Measurements from ENCODE around the gene DCAF8.

Gene DCAF8

GRCh38 chr1:160204526-160205241, 57.7 kb downstream of the DCAF8 start:
- no peak for DNase-seq (ENCODE audit: low spot score)

- DNase-seq (ENCODE audit: low spot score): no peak
Measured at GRCh38 chr1:160200786-160201185, 61.6 kb downstream of the DCAF8 start.

GRCh38 chr1:160197231-160197630, 65.1 kb downstream of the DCAF8 start:
- no peak for DNase-seq (ENCODE audit: low spot score)

- DNase-seq (ENCODE audit: low spot score): no peak
Measured at GRCh38 chr1:160196143-160196542, 66.2 kb downstream of the DCAF8 start.

- no peak for DNase-seq (ENCODE audit: low spot score)
Measured at GRCh38 chr1:160194737-160195059, 67.7 kb downstream of the DCAF8 start.

- DNase-seq (ENCODE audit: low spot score): no peak
Measured at GRCh38 chr1:160193832-160194736, 68.3 kb downstream of the DCAF8 start.

- peak; percentile 89 for DNase-seq (ENCODE audit: low spot score)
Measured at GRCh38 chr1:160193091-160193819, 69.1 kb downstream of the DCAF8 start.

- no peak for DNase-seq (ENCODE audit: low spot score)
Measured at GRCh38 chr1:160192234-160192633, 70.1 kb downstream of the DCAF8 start.

- DNase-seq (ENCODE audit: low spot score): no peak
Measured at GRCh38 chr1:160191756-160192155, 70.6 kb downstream of the DCAF8 start.

- DNase-seq (ENCODE audit: low spot score): no peak
Measured at GRCh38 chr1:160189649-160190625, 72.4 kb downstream of the DCAF8 start, which contains the start of gene CASQ1. CASQ1 (plus strand) TSS chr1:160190575; CDS start chr1:160190752, 177 bp downstream.

GRCh38 chr1:160188341-160188740, 74.0 kb downstream of the DCAF8 start:
- no peak for DNase-seq (ENCODE audit: low spot score)

GRCh38 chr1:160187407-160187806, 74.9 kb downstream of the DCAF8 start:
- DNase-seq (ENCODE audit: low spot score): no peak

GRCh38 chr1:160186729-160187128, 75.6 kb downstream of the DCAF8 start:
- no peak for DNase-seq (ENCODE audit: low spot score)

GRCh38 chr1:160186246-160186645, 76.1 kb downstream of the DCAF8 start:
- DNase-seq (ENCODE audit: low spot score): no peak

GRCh38 chr1:160179336-160179735, 83.0 kb downstream of the DCAF8 start:
- DNase-seq (ENCODE audit: low spot score): peak; percentile 22

- no peak for DNase-seq (ENCODE audit: low spot score)
Measured at GRCh38 chr1:160178731-160179130, 83.6 kb downstream of the DCAF8 start.

- DNase-seq (ENCODE audit: low spot score): no peak
Measured at GRCh38 chr1:160177667-160178066, 84.7 kb downstream of the DCAF8 start.

GRCh38 chr1:160177231-160177630, 85.1 kb downstream of the DCAF8 start:
- no peak for DNase-seq (ENCODE audit: low spot score)

GRCh38 chr1:160171980-160172379, 90.4 kb downstream of the DCAF8 start:
- DNase-seq (ENCODE audit: low spot score): no peak

- no peak for DNase-seq (ENCODE audit: low spot score)
Measured at GRCh38 chr1:160171354-160171753, 91.0 kb downstream of the DCAF8 start.

All from hematopoietic multipotent progenitor cell treated with erythropoietin and hydrocortisone succinate and interleukin-3 and kit ligand, for 17 days (in vitro differentiated cells).